Gastroesophageal sphincter (tissue), 3 donors: ENCODE results near the gene DSCAML1.

Experiments
- CTCF ChIP-seq, 4 experiments: fragments of 200-600 bp in 2 of 4; fragments of 450-650 bp in 2 of 4; sonication (generic) in 1 of 4; IDR thresholded peaks; one replicate each; pipeline ENCODE4 v1.5.1; 2017 to 2019; ENCODE audit warnings: antibody characterized with exemption in 4 of 4, mild to moderate bottlenecking in 2 of 4, moderate library complexity in 2 of 4
- POLR2A ChIP-seq, 2 donors: fragments of 450-650 bp; IDR thresholded peaks; one replicate each; pipeline ENCODE4 v1.6.1; 2017; ENCODE audit warnings: antibody characterized with exemption in 2 of 2, mild to moderate bottlenecking in 2 of 2, moderate library complexity in 1 of 2
- POLR2AphosphoS5 ChIP-seq: sonication (generic); formaldehyde crosslinking; IDR thresholded peaks from one replicate; pipeline ENCODE4 v1.6.1; 2017; ENCODE audit warnings: antibody characterized with exemption

DNA sequence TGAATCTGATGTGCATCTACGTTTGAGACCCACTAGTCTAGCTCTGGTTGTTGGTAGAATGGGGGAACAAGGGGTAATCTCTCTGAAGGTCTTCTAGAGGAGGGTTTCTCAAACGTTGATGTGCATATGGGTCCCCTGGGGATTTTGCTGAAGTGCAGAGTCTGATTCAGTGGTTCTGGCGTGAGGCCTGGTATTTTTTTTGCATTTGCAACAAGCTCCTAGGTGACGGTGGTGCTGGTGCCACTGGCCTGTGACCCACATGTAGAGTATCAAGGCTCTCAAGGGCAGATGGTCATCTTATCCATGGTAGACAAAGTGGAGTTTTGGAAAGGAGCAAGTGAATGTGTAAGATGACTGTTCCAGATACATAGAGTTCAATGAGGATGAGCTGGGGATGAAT, 372.2 kb downstream of the DSCAML1 start:
- TF ChIP-seq CTCF (IDR thresholded peaks at IDR 0.05) (no peak), POLR2AphosphoS5 (no peak), POLR2A (IDR thresholded peaks at IDR 0.05) (no peak)
